Suppressor macrophage treated with lipopolysaccharide for 4 hours (primary cell): ENCODE results near the gene NUP62.
"Not testable (repeated sequence)": the region's sequence is repeated elsewhere in the genome, so short reads cannot be mapped to it uniquely, and the experiment has no call there.

ENCODE experiments used
- DNase-seq: peaks from one replicate; pipeline ENCODE4 v3.0.0-alpha.2; 2020

Gene NUP62

DNA sequence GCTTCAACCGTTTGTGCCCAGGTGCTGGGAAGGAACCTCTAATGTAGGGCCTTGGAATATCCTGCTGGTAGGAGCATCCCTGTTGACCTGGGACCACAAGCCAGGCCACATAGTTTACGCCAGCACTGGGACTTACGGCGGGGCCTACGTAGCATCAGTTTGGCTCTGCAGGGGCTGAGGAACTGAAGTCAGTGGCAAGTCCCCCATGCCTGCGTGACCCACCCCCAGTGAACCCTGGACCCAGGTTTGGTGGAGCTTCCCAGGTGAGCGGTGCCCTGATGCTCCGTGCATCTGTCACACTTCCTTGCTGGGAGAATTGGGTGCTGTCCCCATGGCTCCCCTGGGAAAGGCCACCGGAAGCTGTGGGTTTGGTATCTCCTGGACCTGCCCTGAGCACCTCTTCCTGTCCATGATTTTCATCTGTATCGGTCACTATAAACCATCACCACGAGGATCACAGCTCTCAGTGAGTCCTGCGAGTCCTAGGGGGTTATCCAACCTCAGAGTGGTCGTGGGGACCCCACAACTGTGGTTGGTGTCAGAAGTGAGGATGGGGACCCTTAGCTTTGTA lies 21.7 kb upstream of the NUP62 start:
- DNase-seq = no peak

DNA sequence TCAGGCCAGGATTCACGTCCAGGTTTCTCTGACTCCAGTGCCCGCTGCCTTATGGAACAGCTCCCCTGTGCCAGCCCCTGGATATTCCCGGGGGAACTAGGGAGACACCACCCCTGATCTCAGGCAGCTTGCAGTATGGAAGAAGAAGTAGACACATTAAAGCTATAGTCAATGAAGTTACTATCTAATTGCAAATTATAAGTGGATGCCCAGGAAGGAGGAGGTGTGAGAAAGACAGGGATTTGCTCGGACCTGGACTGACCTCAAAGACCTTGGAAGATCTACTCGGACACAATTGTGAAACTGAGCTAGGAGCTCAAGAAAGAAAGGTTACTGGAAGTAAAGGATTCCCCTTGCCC lies 21.3 kb upstream of the NUP62 start:
- no peak for DNase-seq

DNA sequence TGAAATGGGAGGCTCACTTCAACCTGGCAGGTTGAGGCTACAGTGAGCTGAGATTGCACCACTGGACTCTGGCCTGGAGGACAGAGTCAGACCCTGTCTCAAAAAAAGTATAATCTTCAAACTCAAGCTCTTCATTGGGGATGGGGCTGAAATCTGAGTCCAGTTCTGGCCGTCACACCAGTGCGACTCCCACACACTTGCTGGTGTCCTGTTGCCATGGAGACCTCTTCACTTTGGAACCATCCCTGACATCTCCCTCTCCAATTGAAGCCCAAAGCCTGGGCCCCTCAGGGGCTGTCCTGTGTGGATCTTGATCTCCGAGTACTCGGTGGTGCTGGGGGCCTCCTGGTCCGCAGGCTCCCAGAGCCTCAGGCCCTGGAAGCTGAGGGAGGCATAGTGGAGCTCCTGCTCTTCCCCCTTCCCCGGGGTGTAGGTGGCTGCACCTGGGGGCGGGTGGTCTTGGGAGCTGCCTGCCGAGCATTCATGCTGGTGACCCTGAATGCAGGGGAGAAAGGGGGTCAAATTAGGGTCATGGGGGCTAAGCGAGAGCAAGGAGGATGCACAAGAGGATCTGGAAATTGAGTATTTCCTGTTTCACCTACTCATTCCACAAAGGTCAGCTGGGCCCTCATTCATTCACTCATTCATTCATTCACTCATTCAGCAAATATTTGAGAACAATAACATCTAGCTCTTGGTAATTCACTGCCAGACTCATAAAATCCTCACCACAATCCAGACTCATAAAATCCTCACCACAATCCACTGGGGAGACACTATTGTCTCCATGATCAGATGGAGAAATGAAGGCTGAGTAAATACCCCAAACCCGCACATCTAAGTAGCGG lies 20.7 kb upstream of the NUP62 start:
- DNase-seq = no peak

DNA sequence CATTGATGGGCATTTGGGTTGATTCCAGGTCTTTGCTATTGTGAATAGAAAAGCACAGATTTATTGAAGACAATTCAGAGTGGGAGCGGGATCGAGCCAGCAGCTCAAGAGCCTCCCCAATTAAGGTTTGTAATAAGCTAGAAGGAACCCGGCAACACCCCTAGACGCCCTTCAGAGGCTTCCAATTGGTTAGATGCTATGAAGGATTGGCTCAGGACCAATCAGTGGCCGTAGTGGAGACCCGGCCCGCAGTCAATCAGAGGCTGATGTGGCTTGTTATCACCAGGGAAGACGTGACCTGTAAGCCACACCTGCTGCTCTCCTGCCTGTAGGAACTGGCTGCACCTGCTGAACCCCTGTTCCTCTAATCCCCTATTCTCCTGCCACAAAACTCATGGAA lies 17.1 kb upstream of the NUP62 start:
- no peak for DNase-seq

- DNase-seq = peak; percentile 78
Measured at GRCh38 chr19:49944567-49944966, 15.3 kb upstream of the NUP62 start.

- DNase-seq = no peak
Measured at GRCh38 chr19:49940482-49940791, 11.1 kb upstream of the NUP62 start.

DNA sequence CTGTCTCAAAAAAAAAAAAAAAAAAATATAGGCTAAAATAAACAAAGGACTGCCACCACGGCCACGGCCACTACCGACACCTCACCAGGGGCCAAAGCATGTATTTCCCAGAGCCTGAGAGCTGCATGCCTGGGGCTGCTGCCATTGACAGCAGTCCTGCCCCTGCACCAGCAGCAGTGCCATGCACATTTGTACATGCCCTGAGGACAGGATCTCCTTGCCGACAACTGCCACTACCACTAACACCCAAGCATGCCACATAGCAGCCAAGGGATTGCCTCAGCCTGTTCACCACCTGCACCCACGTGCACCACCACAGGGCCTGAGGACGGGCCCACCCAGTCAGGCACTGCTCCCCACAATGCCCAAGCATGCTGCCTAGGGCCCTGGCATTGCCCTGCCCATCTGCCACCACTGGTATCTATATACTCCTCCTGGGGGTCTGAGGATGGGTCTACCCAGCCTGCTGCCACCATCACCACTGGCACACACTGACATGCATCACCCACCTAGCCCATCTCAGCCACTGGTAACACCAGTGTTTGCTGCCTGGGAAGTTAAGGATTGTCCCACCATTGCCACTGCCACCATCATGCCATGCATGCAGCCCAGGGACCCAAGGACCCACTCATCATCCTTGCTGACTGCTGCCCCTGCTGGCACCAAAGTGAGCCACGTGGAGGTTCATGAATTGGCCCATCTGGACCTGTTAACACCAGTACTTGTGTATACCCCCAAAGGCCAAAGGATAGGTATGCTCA lies 10.6 kb upstream of the NUP62 start:
- no peak for DNase-seq

DNA sequence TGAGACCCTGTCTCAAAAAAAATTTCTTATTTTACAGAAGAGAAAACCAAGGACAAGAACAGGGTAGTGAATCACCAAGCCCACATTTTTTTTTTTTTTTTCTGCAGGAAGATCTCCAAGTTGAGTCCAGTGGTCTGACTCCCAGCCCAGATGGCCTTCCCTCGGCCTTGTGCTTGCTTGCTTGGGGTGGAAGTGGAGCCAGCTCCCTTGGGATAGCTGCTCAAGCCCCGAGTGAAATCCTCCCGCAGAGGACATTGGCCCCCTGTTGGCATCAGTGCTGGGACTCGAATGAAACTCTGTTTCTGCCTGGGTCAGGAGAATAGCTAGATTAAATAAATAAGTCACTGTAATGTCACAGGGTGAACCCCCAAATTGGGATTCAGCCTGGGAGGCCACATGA lies 9.4 kb upstream of the NUP62 start:
- DNase-seq = no peak

DNA sequence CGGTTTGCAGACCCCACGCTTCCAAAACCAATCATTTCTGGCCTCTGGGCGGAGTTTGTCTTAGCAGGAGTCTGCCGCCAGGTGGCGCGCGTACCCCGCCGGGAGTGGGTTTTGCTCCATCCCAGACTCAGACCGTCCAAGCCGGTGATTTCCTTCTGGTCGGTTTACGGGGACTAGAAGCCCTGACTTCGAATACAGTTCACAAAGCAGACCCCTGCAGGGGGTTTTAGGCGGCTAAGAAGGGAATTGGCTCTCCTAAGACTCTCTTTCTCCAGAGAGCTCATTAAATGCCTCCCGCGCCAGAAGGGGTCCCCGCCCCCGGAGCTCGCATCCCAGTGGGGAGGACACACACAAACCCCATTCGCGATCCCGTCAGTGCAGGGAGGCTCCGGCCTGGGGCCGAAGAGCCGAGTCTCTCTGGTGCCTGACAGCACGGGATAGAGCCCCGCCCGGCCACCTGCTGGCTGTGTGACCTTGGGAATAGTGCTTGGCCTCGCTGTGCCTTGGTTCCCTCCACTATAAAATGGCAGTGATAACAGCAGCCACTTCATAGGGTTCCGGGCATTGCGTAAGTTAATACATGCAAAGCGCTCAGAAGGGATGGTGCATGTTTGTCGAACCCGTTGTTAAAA lies 8.6 kb upstream of the NUP62 start:
- DNase-seq = peak; percentile 87

GRCh38 chr19:49936549-49936948 lies 7.2 kb upstream of the NUP62 start:
- DNase-seq = no peak

- DNase-seq = no peak
Measured at GRCh38 chr19:49933643-49934042, 4.3 kb upstream of the NUP62 start.

- DNase-seq = no peak
Measured at GRCh38 chr19:49932731-49933131, 3.4 kb upstream of the NUP62 start.

DNA sequence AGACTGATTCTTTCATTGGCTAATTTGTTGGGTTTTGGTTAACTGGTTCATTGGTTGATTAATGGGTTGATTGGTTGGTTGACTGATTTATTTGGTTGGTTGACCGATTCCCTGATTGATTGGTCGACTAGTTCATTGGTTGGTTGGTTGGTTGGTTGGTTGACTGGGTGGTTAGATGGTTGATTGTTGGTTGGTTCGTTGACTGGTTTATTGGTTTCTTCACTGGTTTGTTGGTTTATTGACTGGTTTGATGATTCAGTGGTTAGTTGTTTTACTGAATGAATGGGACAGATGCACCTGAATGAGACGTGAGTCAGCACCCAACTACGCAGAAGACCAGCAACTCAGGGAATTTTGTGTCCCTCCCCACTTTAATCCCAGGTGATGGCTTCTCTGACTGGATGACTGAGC lies 2.7 kb upstream of the NUP62 start:
- DNase-seq = no peak

DNA sequence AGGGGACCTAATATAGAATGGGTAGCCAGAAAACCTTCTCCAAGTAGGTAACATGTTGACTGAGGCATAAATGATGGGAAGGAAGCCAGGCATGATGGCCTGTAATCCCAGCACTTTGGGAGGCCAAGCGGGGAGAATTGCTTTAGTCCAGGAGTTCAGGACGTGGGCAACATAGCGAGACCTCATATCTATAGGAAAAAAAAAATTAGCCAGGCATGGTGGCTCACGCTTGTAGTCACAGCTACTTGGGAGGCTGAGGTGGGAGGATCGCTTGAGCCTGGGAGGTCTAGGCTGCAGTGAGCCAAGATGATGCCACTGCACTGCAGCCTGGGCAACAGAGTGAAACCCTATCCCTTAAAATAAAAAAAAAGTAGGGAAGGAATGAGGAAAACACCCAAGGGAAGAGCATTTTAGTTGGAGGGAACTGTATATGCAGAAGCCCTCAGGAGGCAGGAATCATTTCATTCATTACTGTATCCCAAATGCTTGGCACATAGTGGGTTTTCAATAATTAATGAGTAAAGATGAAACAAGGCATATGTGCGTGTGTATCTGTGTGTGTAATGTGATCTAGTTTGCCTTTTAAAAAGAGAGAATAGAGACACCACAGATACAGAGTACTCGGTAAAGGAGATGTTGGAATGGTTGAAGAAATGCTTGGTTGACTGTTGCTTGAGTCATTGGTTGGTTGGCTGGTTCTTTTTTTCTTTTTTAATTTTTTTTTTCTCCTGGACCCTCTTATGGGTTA lies 2.2 kb upstream of the NUP62 start:
- DNase-seq = no peak

- DNase-seq = peak; percentile 44
Measured at GRCh38 chr19:49930483-49931011, 1.2 kb upstream of the NUP62 start.

DNA sequence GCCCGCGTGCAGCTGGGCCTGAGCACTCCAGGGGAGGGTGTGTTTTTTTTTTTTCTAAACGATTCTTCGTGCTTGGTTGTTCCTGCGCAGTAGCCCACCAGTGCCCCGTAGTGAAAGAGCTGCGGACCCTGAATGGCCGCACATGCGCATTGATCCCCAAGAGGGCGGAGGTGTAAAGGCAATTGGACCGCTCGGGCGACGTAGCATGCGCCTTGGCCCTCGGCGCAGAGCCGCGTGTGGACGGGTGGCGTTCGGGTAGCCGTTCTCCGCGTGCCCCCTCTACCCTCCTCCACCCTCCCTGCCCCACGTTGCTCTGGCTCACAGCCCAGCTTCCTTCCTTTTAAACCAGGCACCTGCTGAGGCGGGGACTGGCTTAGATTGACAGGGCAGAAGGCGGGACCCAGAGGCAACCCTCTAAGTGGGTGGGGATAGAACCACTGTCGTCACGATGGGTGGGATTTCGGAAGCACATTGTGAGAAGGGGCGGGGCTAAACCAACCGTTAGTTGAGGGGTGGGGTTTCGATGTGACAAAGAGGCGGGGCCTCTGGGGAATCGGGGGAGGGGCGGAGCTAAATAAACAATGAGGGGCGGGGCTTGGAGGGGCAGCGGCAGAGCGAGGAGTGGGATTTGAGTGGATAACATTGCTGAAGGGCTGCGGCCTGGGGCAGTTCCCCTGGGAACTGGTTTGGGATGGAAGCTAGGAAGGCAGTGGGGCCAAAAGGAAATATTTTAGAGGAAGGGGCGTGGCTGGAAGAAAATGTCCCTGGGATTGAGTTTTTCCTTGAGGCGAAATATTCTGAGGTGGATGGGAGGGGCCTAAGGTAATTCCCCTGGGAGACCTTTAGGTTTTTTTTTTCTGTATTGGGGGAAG lies 543 bp upstream of the NUP62 start:
- peak; percentile 98 for DNase-seq

DNA sequence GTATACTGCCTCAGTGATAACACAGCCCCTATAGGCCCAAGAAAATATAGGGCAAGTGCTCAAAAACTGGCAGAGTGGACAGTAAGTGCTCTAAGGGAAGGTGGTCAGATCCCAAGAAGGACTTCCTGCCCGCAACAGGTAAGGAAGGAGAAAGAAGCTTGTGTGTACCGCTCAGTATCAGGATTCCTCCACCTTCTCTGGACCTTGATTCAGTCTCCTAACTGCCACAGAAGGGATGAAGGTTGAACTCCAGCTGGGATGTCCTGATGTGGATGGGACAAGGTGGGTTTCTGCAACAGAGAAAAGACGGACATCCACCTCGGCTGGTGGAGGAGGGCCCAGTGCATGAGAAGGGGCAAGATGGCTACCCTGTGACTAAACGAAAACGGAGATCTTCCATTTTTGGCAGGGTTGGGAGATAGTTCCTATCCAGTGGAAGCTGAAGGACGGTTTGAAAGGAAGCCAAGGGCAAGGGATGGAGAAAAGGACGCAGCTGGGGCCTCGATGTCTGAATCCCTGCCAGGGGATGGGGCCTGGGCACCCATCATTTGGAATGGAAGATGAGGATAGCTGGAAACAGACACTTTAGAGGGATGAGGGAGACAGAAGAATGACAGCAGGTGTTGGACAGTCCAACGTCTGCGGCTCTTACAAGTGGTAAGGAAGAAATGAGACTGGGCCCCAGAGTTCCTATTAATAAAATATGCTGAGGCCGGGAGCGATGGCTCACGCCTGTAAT lies 1.6 kb downstream of the NUP62 start:
- no peak for DNase-seq

DNA sequence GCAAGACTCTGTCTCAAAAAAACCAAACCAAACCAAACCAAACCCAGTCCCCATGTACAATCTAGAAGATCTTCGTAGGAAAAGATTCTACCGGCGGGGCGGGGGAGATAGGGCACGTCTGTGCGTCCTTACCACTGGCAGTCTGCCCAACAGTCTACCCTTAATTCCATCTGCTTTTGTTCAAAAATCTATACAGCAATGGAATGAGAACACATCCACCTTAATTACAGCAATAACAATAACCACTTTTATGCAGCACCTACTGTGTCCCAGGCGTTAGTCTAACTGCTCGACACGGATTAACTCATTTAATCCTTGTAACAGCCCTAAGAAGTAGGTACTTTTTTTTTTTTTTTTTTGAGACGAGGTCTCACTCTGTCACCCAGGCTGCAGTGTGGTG lies 2.8 kb downstream of the NUP62 start:
- no peak for DNase-seq

- DNase-seq = no peak
Measured at GRCh38 chr19:49925486-49925885, 3.8 kb downstream of the NUP62 start.

GRCh38 chr19:49924881-49925210 lies 4.5 kb downstream of the NUP62 start:
- not testable (repeated sequence) for DNase-seq
